ENCODE measurements around the gene HIGD1B.

- TF ChIP-seq CTCF (IDR thresholded peaks at IDR 0.05; ENCODE audit: low read length) (no peak), EZH2 (IDR thresholded peaks at IDR 0.05; ENCODE audit: borderline replicate concordance, low read length) (no peak)
Observed at GRCh38 chr17:44875761-44876160, 28.1 kb downstream of the HIGD1B start.

Measured in OCI-LY1 (cell line).